Activated CD8-positive, alpha-beta memory T cell treated with anti-CD3 and anti-CD28 coated beads, Interleukin-2, amount 50 U/mL, for 24 hours (primary cell): ENCODE data around the gene ALG2.

ENCODE experiments used
- DNase-seq: peaks from one replicate; pipeline ENCODE4 v3.0.0-alpha.2; 2020; ENCODE audit errors: extremely low read depth

The ALG2 gene

GRCh38 chr9:99221621-99222415 is at the start of gene ALG2, which contains the start of gene SEC61B:
TSS of gene ALG2 (minus strand) at chr9:99221942. CDS start at chr9:99221894, 48 bp downstream.
TSS of gene SEC61B (plus strand) at chr9:99222282. CDS start at chr9:99222364, 82 bp downstream.
- DNase-seq: peak; percentile 88

- no peak for DNase-seq
Measured at GRCh38 chr9:99270491-99270890, 48.7 kb upstream of the ALG2 start.

GRCh38 chr9:99269416-99269815 is 47.7 kb upstream of the ALG2 start:
- no peak for DNase-seq

- no peak for DNase-seq
Measured at GRCh38 chr9:99266255-99267023, 44.7 kb upstream of the ALG2 start.

GRCh38 chr9:99265691-99266090 is 43.9 kb upstream of the ALG2 start:
- no peak for DNase-seq

- DNase-seq: no peak
Measured at GRCh38 chr9:99264070-99264680, 42.4 kb upstream of the ALG2 start.

GRCh38 chr9:99262949-99263418 is 41.2 kb upstream of the ALG2 start:
- no peak for DNase-seq

- no peak for DNase-seq
Measured at GRCh38 chr9:99261923-99262322, 40.2 kb upstream of the ALG2 start.

- DNase-seq: no peak
Measured at GRCh38 chr9:99259231-99259918, 37.6 kb upstream of the ALG2 start.

GRCh38 chr9:99257723-99258389 is 36.1 kb upstream of the ALG2 start:
- no peak for DNase-seq

GRCh38 chr9:99255651-99256050 is 33.9 kb upstream of the ALG2 start:
- DNase-seq: no peak

- DNase-seq: peak; percentile 78
Measured at GRCh38 chr9:99253772-99254431, 32.2 kb upstream of the ALG2 start.

- DNase-seq: no peak
Measured at GRCh38 chr9:99253134-99253533, 31.4 kb upstream of the ALG2 start.

- no peak for DNase-seq
Measured at GRCh38 chr9:99251157-99251556, 29.4 kb upstream of the ALG2 start.

GRCh38 chr9:99249619-99250018 is 27.9 kb upstream of the ALG2 start:
- DNase-seq: no peak

- DNase-seq: no peak
Measured at GRCh38 chr9:99244344-99245260, 22.9 kb upstream of the ALG2 start.

GRCh38 chr9:99241106-99241505 is 19.4 kb upstream of the ALG2 start:
- no peak for DNase-seq

- no peak for DNase-seq
Measured at GRCh38 chr9:99239341-99240060, 17.8 kb upstream of the ALG2 start.

GRCh38 chr9:99238331-99238730 is 16.6 kb upstream of the ALG2 start:
- DNase-seq: no peak
